ENCODE measurements around the gene OGDHL.
"Not testable (repeated sequence)": the region's sequence is repeated elsewhere in the genome, so short reads cannot be mapped to it uniquely, and the experiment has no call there.

The OGDHL gene
- 0 to 0.31 reads per million in 2 donors for total RNA-seq

GRCh38 chr10:49761789-49762565 lies at the start of gene OGDHL:
OGDHL (minus strand) TSS chr10:49762323; CDS start chr10:49758592, 3,731 bp downstream.
- peak in 1 of 5 experiments; percentile 75 for DNase-seq

GRCh38 chr10:49803988-49804387 lies 41.9 kb upstream of the OGDHL start:
- no peak for DNase-seq

- no peak for DNase-seq
Observed at GRCh38 chr10:49798275-49798674, 36.2 kb upstream of the OGDHL start.

- DNase-seq = no peak
Observed at GRCh38 chr10:49791100-49791499, 29.0 kb upstream of the OGDHL start.

- DNase-seq = no peak
Observed at GRCh38 chr10:49784681-49785080, 22.6 kb upstream of the OGDHL start.

- DNase-seq = no peak
Observed at GRCh38 chr10:49783645-49784044, 21.5 kb upstream of the OGDHL start.

- no peak for DNase-seq
Observed at GRCh38 chr10:49781247-49781646, 19.1 kb upstream of the OGDHL start.

- DNase-seq = no peak
Observed at GRCh38 chr10:49778197-49778596, 16.1 kb upstream of the OGDHL start.

- no peak for DNase-seq
Observed at GRCh38 chr10:49776851-49777250, 14.7 kb upstream of the OGDHL start.

- DNase-seq = no peak
Observed at GRCh38 chr10:49775014-49775413, 12.9 kb upstream of the OGDHL start.

GRCh38 chr10:49772944-49773343 lies 10.8 kb upstream of the OGDHL start:
- not testable (repeated sequence) for DNase-seq

GRCh38 chr10:49771046-49771445 lies 8.9 kb upstream of the OGDHL start:
- peak in 1 of 5 experiments; percentile 33 for DNase-seq

- DNase-seq = no peak
Observed at GRCh38 chr10:49769692-49770091, 7.6 kb upstream of the OGDHL start.

- DNase-seq = no peak
Observed at GRCh38 chr10:49768731-49769130, 6.6 kb upstream of the OGDHL start.

GRCh38 chr10:49768329-49768728 lies 6.2 kb upstream of the OGDHL start:
- no peak for DNase-seq

GRCh38 chr10:49767752-49768151 lies 5.6 kb upstream of the OGDHL start:
- DNase-seq = no peak

- DNase-seq = no peak
Observed at GRCh38 chr10:49766484-49766883, 4.4 kb upstream of the OGDHL start.

- no peak for DNase-seq
Observed at GRCh38 chr10:49762566-49762877, 399 bp upstream of the OGDHL start.

GRCh38 chr10:49761201-49761788 lies 828 bp downstream of the OGDHL start:
- DNase-seq = no peak

- DNase-seq = no peak
Observed at GRCh38 chr10:49760789-49761188, 1.3 kb downstream of the OGDHL start.

GRCh38 chr10:49759787-49760551 lies 2.2 kb downstream of the OGDHL start:
- DNase-seq = no peak

GRCh38 chr10:49758249-49758930 lies 3.7 kb downstream of the OGDHL start:
- no peak for DNase-seq

- DNase-seq = no peak
Observed at GRCh38 chr10:49756641-49757040, 5.5 kb downstream of the OGDHL start.
